Stomach smooth muscle (tissue), 2 donors: ENCODE data around the gene CAMK2A.

Experiments
- H3K27ac ChIP-seq: one replicate; pipeline ENCODE4 v1.7.0; 2013; ENCODE audit warnings: mild to moderate bottlenecking, low read length, inconsistent platforms
- H3K27me3 ChIP-seq, 2 donors: one replicate each; pipeline ENCODE4 v1.7.0; 2013; ENCODE audit warnings: low read length in 2 of 2; ENCODE audit not compliant: insufficient read depth in 2 of 2, control insufficient read depth in 1 of 2
- H3K36me3 ChIP-seq, 2 donors: one replicate each; pipeline ENCODE4 v1.7.0; 2013; ENCODE audit warnings: low read length in 2 of 2; ENCODE audit not compliant: control insufficient read depth in 2 of 2, insufficient read depth in 2 of 2
- H3K4me1 ChIP-seq: one replicate; pipeline ENCODE4 v1.7.0; 2013; ENCODE audit warnings: low read length; ENCODE audit not compliant: control insufficient read depth, insufficient read depth
- H3K4me3 ChIP-seq, 2 donors: one replicate each; pipeline ENCODE4 v1.7.0; 2013; ENCODE audit warnings: low read length in 2 of 2
- H3K9ac ChIP-seq, 2 donors: one replicate each; pipeline ENCODE4 v1.7.0; 2013; ENCODE audit warnings: low read length in 2 of 2, mild to moderate bottlenecking in 1 of 2
- H3K9me3 ChIP-seq, 2 donors: one replicate each; pipeline ENCODE4 v1.7.0; 2013; ENCODE audit warnings: low read length in 2 of 2; ENCODE audit not compliant: control insufficient read depth in 2 of 2
- donor health status: healthy.
- donor health status: Pancreatic carcinoma.

CAMK2A gene

DNA sequence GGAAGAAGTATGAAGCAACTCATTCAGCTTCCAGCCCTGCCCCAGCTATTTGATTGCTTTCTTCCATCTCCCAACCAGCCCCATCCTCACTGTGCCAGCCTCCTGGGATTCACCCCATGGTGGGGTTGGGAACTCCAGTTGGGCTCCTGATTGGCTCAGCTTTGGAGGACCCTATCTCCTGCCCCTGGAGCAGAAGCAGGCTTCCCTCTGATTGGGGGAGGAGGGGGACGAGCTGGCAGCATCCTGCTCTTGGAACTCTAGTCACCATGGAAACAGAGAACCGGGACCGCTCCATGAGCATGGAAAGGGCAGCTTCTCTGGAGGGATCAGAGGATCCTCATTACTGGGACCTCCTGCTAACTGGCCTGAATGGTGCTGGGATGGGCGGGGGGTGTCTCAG lies 97.1 kb downstream of the CAMK2A start:
- peaks cover 23 to 31% of the 10 kb centered on the region in 2 donors for H3K27me3 ChIP-seq
- no peak overlapping the region for H3K9ac ChIP-seq
- no peaks in the 10 kb centered on the region for H3K36me3 ChIP-seq

GRCh38 chr5:150190987-150191386 lies 98.6 kb downstream of the CAMK2A start:
- H3K36me3 ChIP-seq, result no peaks in the 10 kb centered on the region
- peaks cover 25 to 31% of the 10 kb centered on the region in 2 donors for H3K27me3 ChIP-seq
- H3K9ac ChIP-seq, result no peak overlapping the region
- H3K4me3 ChIP-seq, result no peak overlapping the region
- H3K9me3 ChIP-seq, result no peaks in the 10 kb centered on the region
- peaks cover 5% of the 10 kb centered on the region for H3K4me1 ChIP-seq
- H3K27ac ChIP-seq, result no peak overlapping the region

More for the DNA sequence above, 97.1 kb downstream of the CAMK2A start:
- Histone ChIP-seq H3K4me3 (no peak overlapping the region), H3K4me1 (peaks cover 5% of the 10 kb centered on the region), H3K27ac (no peak overlapping the region), H3K9me3 (no peaks in the 10 kb centered on the region)

GRCh38 chr5:150190503-150190979 lies 99.0 kb downstream of the CAMK2A start:
- Histone ChIP-seq H3K9ac (no peak overlapping the region), H3K36me3 (no peaks in the 10 kb centered on the region), H3K27me3 (peaks cover 25 to 31% of the 10 kb centered on the region in 2 donors), H3K4me3 (no peak overlapping the region), H3K9me3 (no peaks in the 10 kb centered on the region), H3K27ac (no peak overlapping the region), H3K4me1 (peaks cover 5% of the 10 kb centered on the region)

GRCh38 chr5:150189728-150190502 lies 99.7 kb downstream of the CAMK2A start, which contains the start of gene SLC6A7:
TSS of gene SLC6A7 (plus strand) at chr5:150190062. CDS start at chr5:150190328, 266 bp downstream.
- H3K27ac ChIP-seq, result no peak within 1 kb of the TSS
- H3K4me1 ChIP-seq, result peaks cover 5% of the 10 kb centered on the region
- peaks cover 25 to 31% of the 10 kb centered on the region in 2 donors for H3K27me3 ChIP-seq
- no peaks in the 10 kb centered on the region for H3K9me3 ChIP-seq
- no peak within 1 kb of the TSS for H3K9ac ChIP-seq
- H3K36me3 ChIP-seq, result no peaks in the 10 kb centered on the region
- H3K4me3 ChIP-seq, result peak within 1 kb of the TSS in 1 of 2 donors; percentile 15

DNA sequence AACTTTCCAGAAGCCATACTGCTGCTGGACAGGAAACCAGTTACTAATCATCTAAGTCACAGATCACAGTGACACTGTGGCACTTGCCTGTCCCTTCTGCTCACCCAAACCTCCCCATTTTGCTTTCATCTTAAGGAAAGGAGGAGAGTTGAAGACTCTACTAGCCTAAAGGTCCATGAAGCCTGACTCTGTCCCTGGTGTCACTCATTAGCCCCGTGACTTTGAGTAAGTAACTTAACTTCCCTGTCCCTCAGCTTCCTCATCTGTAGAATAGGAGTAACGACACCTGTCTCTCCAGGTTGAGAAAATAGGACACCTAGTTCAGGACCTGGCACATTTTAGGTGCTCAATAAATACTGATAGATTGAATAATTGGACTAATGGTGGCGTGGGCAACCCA lies 100.2 kb downstream of the CAMK2A start:
- Histone ChIP-seq H3K4me1 (peaks cover 5% of the 10 kb centered on the region), H3K4me3 (no peak overlapping the region), H3K9ac (no peak overlapping the region), H3K27ac (no peak overlapping the region), H3K36me3 (no peaks in the 10 kb centered on the region), H3K9me3 (no peaks in the 10 kb centered on the region), H3K27me3 (peaks cover 25 to 31% of the 10 kb centered on the region in 2 donors)

DNA sequence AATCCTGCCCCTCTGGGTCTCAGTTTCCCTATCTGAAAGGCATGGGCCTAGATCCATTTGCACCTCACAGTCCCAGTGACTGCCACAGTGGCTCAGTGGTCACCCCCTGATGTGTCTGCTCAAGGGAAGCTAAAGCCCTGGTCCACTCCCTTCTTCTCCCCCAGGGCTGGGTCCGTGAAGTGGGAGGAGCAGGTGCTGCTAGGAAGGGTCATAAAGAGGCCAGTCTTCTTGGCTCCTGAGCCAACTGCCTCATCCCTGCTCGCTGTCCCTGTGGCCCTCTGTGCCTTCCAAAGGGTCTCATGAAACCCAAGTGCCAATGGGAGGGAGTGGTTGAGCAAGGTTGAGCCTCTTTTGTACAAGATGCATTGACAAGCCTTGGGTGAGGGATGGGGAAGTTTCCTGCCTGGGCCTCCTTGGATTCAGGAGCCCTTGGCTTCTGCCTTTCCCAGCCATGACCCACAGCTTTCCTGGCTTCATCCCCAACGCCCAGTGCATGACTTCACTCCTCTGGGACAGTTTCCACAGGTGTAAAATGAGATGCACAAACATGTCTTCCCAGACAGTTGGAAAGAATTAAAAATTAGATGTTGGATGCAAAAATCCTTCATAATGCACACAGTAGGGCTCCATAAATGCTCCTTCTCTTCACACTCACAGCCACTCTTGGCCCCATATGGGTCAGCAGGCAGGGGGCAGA lies 101.3 kb downstream of the CAMK2A start:
- H3K9me3 ChIP-seq, result no peaks in the 10 kb centered on the region
- H3K27me3 ChIP-seq, result peaks cover 25 to 31% of the 10 kb centered on the region in 2 donors
- no peak overlapping the region for H3K4me3 ChIP-seq
- no peak overlapping the region for H3K27ac ChIP-seq
- no peaks in the 10 kb centered on the region for H3K36me3 ChIP-seq
- H3K4me1 ChIP-seq, result peaks cover 5% of the 10 kb centered on the region
- H3K9ac ChIP-seq, result no peak overlapping the region

GRCh38 chr5:150186897-150187296 lies 102.7 kb downstream of the CAMK2A start:
- Histone ChIP-seq H3K27me3 (peaks cover 23 to 31% of the 10 kb centered on the region in 2 donors), H3K4me3 (no peak overlapping the region), H3K9me3 (no peaks in the 10 kb centered on the region), H3K9ac (no peak overlapping the region), H3K36me3 (no peaks in the 10 kb centered on the region), H3K27ac (no peak overlapping the region), H3K4me1 (peaks cover 5% of the 10 kb centered on the region)

GRCh38 chr5:150186137-150186536 lies 103.4 kb downstream of the CAMK2A start:
- H3K27ac ChIP-seq, result no peak overlapping the region
- H3K27me3 ChIP-seq, result peaks cover 23 to 31% of the 10 kb centered on the region in 2 donors
- H3K9me3 ChIP-seq, result no peaks in the 10 kb centered on the region
- no peaks in the 10 kb centered on the region for H3K36me3 ChIP-seq
- H3K4me1 ChIP-seq, result peaks cover 5% of the 10 kb centered on the region
- no peak overlapping the region for H3K9ac ChIP-seq
- H3K4me3 ChIP-seq, result no peak overlapping the region

DNA sequence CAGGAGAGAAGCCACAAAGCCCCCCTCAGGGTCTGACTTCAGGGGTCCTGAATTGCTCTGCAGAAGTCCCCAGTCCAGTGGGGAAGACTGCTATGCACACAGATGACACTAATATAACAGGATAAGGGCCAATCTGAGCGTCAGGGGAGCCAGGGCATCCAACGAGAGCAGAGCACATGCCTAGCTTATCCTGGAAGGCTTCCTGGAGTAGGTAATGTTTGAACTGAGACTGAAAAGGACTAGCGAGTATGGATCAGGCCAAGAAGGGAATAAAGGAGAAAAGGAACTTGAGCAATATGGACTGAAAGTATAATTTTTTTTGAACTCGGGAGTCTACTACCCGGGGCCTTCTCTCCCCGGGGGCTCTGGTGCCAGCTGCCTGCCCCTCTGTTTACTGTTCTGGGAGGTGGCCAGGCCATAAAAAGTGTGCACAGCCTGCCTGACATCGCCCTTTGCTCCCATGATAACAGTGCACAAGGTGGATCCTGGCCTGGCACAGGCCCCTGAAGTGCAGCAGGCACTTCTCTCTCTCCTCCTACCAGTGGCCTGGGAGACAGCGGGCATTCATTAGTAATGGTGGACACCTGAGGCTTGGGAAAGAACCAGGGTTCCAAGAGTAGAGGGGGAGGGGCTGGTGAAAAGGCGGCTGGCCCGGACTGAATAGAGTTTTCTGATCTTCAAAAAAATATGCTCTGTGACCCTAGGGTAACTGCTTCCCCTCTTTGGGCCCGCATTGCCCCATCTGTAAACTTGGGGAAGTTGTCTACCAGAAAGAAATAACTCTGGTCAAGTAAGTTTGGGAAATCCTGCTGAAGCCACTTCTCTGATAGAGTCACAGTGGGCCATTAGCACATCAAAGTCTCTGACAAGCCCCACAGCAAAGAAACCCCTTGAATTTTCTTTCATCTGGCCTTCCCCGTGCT lies 104.3 kb downstream of the CAMK2A start:
- peaks cover 21 to 23% of the 10 kb centered on the region in 2 donors for H3K27me3 ChIP-seq
- no peak overlapping the region for H3K27ac ChIP-seq
- H3K4me1 ChIP-seq, result peaks cover 13% of the 10 kb centered on the region
- no peaks in the 10 kb centered on the region for H3K36me3 ChIP-seq
- H3K4me3 ChIP-seq, result no peak overlapping the region
- H3K9ac ChIP-seq, result no peak overlapping the region
- H3K9me3 ChIP-seq, result no peaks in the 10 kb centered on the region

DNA sequence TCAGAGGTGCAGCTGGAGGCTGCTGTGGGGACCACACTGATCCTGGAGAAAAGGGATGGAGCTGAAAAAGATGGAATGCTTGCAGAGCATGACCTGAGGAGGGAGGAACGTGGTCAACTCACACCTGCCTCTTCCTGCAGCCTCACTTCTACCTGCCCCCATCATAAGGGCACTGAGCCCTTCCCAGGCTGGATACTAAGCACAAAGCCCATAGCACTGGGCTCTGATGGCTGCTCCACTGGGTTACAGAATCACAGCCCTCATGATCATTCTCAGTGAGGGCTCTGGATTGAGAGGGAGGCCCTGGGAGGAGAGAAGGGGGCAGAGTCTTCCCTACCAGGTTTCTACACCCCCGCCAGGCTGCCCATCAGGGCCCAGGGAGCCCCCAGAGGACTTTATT lies 105.6 kb downstream of the CAMK2A start:
- peaks cover 15% of the 10 kb centered on the region for H3K4me1 ChIP-seq
- H3K36me3 ChIP-seq, result no peaks in the 10 kb centered on the region
- H3K9me3 ChIP-seq, result no peaks in the 10 kb centered on the region
- no peak overlapping the region for H3K27ac ChIP-seq
- H3K9ac ChIP-seq, result no peak overlapping the region
- H3K4me3 ChIP-seq, result no peak overlapping the region
- peaks cover 11% of the 10 kb centered on the region in 2 donors for H3K27me3 ChIP-seq
